ENCODE measurements around the gene MTA1. TPM values are rescaled to one million over a fixed set of nuclear protein-coding genes. Genes with fewer than 3 reads are reported as not detected.

MTA1 gene
- total RNA-seq, 1 donor: 52.7 TPM

DNA sequence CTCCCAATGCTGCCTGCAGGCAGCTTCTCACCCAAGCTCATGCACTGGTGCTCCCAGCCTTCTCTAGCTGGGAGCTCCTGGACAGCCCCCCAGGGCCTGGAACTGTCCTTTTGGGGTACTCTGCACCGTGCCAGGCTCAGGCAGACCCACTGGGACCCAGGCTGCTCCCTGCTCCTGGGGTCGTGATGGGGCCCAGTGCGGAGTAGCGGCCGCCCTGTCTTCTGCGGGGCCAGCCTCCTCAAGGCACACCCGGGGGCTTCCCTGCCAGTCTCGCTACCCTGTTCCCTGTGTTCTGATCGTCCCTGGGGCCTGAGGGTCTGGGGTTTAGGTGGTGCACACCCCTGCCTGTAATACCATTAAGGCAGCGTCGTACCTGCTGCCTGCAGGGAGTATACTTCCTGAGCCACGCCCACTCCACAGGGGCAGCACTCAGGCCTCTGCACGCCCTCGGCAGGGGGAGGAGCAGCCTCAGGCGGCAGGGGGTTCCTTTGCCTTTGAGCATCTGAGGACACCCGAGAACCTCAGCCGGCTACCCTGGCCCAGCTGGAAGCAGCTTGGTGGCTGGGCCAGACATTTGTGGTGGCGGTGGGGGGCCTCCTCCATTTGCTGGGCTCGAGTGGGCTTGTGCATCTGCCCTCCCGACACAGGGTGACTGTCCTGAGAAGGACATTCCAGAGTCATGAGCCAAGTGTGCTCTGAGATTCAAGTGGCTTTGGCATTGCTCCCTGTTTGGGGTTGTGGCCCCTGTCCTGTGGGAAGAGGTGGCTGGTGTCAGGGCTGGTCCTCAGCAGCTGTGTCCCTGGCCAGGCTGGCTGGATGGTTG is 45.8 kb downstream of the MTA1 start:
- TF ChIP-seq, protein P1, sequence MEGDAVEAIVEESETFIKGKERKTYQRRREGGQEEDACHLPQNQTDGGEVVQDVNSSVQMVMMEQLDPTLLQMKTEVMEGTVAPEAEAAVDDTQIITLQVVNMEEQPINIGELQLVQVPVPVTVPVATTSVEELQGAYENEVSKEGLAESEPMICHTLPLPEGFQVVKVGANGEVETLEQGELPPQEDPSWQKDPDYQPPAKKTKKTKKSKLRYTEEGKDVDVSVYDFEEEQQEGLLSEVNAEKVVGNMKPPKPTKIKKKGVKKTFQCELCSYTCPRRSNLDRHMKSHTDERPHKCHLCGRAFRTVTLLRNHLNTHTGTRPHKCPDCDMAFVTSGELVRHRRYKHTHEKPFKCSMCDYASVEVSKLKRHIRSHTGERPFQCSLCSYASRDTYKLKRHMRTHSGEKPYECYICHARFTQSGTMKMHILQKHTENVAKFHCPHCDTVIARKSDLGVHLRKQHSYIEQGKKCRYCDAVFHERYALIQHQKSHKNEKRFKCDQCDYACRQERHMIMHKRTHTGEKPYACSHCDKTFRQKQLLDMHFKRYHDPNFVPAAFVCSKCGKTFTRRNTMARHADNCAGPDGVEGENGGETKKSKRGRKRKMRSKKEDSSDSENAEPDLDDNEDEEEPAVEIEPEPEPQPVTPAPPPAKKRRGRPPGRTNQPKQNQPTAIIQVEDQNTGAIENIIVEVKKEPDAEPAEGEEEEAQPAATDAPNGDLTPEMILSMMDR (IDR thresholded peaks at IDR 0.05; ENCODE audit: insufficient read depth, low read depth, low read length): no peak

DNA sequence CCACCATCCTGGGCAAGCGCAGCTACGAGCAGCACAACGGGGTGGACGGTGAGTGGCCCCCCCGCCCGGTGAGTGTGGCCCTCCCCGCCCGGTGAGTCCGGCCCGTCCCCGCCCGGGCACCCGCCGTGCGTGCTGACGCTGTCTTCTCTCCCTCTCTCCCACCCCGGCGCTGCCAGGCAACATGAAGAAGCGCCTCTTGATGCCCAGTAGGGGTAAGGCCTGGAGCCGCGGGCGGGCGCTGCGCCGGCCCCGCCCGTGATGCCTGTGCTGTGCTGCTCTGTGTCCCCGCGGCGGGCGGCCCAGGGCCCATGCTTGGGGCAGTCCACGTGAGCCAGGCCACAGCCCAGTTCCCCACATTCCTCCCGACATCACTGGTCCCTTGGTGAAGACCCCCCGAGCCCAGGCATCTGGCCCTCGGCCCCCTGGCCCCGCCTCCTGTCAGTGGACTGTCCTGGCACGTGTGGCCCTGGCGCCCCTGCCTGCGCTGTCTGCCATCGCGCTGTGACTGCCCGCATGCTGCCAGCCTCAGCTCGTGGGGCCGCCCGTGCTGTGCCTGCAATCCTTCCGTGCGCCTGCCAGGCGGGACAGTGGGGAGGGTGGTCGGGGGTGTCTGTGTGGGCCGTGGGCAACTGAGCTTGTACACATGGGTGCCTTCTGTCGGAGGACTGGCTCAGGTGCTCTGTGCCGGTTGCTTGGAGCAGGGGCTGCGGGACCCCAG is 47.1 kb downstream of the MTA1 start:
- TF ChIP-seq, protein P1 (IDR thresholded peaks at IDR 0.05; ENCODE audit: insufficient read depth, low read depth, low read length): no peak
- no peak for DNase-seq (ENCODE audit: low read depth)
- no peak overlapping the region for H3K4me3 ChIP-seq (ENCODE audit: low read depth, low read length)

More for the DNA sequence above, 45.8 kb downstream of the MTA1 start:
- no peak for DNase-seq (ENCODE audit: low read depth)
- H3K4me3 ChIP-seq (ENCODE audit: low read depth, low read length): no peak overlapping the region

DNA sequence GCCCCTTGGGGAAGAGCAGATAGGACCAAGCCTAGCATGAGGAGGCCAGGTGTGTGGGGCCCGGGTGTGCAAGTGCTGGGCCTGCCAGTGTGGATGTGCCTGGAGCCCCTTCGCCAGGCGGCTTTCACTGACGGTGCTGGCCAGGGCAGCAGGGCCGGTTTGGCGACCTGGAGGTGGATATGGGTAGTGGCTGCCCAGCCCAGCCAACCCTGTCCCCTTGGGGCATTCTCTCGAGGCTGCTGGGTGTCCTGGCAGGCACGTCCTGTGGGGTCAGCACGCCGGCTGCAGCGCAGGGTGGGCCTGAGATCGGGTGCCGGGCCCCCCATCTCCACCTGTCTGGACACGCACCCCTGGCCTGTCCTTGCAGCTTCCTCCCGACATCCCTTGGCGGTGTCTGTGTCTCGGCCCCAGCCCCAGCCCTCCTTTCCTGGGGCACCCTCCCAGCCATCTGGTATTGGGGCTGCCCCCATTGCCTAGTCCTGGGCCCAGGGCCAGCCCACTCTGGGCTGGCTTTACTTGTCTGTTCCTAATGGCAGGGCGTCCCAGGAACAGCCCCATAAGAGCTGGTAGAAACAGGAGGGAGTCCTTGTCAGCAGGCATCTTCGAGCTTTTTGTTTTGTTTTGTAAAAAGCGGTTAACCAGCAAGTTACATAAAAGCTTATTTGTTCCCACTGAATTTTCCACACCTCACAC is 47.8 kb downstream of the MTA1 start:
- H3K4me3 ChIP-seq (ENCODE audit: low read depth, low read length): no peak overlapping the region
- TF ChIP-seq, protein P1 (IDR thresholded peaks at IDR 0.05; ENCODE audit: insufficient read depth, low read depth, low read length): no peak
- no peak for DNase-seq (ENCODE audit: low read depth)

DNA sequence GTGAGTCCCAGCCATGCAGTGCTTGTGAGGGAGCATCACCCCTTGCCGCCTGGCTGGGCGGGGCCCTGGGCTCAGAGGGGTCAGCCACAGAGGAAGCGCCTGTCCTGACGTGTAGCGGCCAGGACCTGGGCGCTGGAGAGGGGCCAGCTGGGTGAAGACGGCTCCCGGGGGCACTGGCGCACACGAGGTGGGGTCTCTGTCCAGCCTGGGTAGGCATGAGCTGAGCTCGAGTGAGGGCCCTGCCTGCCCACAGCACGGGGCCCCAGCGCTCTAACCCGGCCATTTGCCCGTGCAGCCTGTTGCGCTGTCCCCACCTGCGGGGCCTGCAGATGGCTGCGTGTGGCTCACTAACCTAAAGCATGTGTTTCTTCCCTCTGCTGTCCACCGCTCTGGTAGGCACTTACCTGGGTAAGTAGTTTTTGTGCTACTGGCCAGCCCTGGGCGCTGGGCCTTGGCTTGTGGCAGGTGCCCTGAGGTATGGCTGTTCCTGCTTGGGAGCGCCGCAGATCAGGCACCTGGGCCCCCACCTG is 48.4 kb downstream of the MTA1 start:
- TF ChIP-seq, protein P1 (IDR thresholded peaks at IDR 0.05; ENCODE audit: insufficient read depth, low read depth, low read length): no peak
- no peak for DNase-seq (ENCODE audit: low read depth)
- no peak overlapping the region for H3K4me3 ChIP-seq (ENCODE audit: low read depth, low read length)

DNA sequence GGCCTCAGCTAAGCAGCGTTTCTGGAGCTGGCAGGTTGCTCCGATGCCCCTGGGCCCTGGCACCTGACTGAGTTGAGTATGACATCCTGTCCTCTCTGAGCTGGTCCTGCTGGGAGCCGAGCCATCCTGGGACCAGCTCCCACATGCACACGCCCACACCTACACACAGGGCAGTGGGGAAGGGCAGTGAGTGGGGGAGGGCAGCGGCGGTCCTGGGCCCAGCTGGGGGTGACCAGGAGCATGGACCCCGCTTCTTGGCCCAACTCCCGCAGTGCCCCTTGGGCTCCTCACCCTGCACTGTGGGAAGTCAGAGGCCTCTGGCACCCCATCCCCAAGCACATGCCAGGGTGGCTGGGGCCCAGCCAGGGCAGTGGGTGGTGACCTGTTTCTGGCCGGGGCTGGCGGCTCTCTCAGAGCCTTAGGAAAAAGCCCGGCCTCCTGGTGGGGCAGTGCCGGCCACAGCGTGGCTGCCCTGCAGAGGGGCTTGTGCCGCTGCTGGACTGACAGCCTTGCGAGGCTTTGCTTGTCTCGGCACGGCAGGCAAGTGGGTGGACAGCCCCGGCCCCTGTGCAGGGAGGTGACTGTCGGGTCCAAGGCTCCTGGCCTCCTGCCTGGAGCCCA is 49.1 kb downstream of the MTA1 start:
- TF ChIP-seq, protein P1 (IDR thresholded peaks at IDR 0.05; ENCODE audit: insufficient read depth, low read depth, low read length): no peak
- no peak for DNase-seq (ENCODE audit: low read depth)
- H3K4me3 ChIP-seq (ENCODE audit: low read depth, low read length): no peak overlapping the region
